WTC11 (cell line): ENCODE results near the gene GLTPD2. TPM values are rescaled to one million over a fixed set of nuclear protein-coding genes. Genes with fewer than 3 reads are reported as not detected.

ENCODE experiments used
- ATAC-seq: fragments of 200-7000 bp; cut with Tn5 transposase; 2 replicates; pipeline ENCODE4 v1.10.0; 2021; ENCODE audit warnings: mild to moderate bottlenecking, moderate library complexity
- CTCF ChIA-PET: fragments of 300-600 bp; sonication (Branson Sonifier 250); formaldehyde crosslinking; loops from one replicate; lab custom pipeline; 2021; ENCODE audit warnings: antibody characterized with exemption; lab: Charles Lee
- POLR2A ChIA-PET: fragments of 350-600 bp; sonication (Branson Sonifier 250); formaldehyde crosslinking; loops from one replicate; lab custom pipeline; 2021; ENCODE audit warnings: antibody characterized with exemption; lab: Charles Lee
- DNase-seq: peaks from one replicate; pipeline ENCODE4 v3.0.0; 2021; ENCODE audit warnings: low spot score
- H3K27ac Mint-ChIP-seq: 2 replicates; pipeline ENCODE4 v1.8.0; 2021; ENCODE audit warnings: mixed read lengths
- H3K27me3 Mint-ChIP-seq: 2 replicates; pipeline ENCODE4 v1.8.0; 2021; ENCODE audit warnings: low read depth, mild to moderate bottlenecking, moderate library complexity, mixed read lengths
- H3K36me3 Mint-ChIP-seq: 2 replicates; pipeline ENCODE4 v1.8.0; 2021; ENCODE audit warnings: mixed read lengths
- H3K4me1 Mint-ChIP-seq: 2 replicates; pipeline ENCODE4 v1.8.0; 2022; ENCODE audit warnings: mixed read lengths
- H3K4me3 Mint-ChIP-seq: 2 replicates; pipeline ENCODE4 v1.8.0; 2021; ENCODE audit warnings: mild to moderate bottlenecking, moderate library complexity, mixed read lengths
- H3K9me3 Mint-ChIP-seq: 2 replicates; pipeline ENCODE4 v1.8.0; 2021; ENCODE audit warnings: mixed read lengths
- AFF4 ChIP-seq: sonication (generic); formaldehyde crosslinking; IDR thresholded peaks from 2 replicates; pipeline ENCODE4 v1.8.1; 2023; ENCODE audit warnings: mild to moderate bottlenecking, missing genetic modification reagents, borderline replicate concordance
- ATF1 ChIP-seq: sonication (generic); formaldehyde crosslinking; IDR thresholded peaks from 2 replicates; pipeline ENCODE4 v1.8.1; 2023; ENCODE audit warnings: mild to moderate bottlenecking, moderate library complexity, missing genetic modification reagents
- ATF3 ChIP-seq: sonication (generic); formaldehyde crosslinking; conservative IDR thresholded peaks from 2 replicates; pipeline ENCODE4 v1.8.1; 2022; ENCODE audit warnings: mild to moderate bottlenecking, missing genetic modification reagents
- E2F1 ChIP-seq: sonication (generic); formaldehyde crosslinking; IDR thresholded peaks from 2 replicates; pipeline ENCODE4 v1.8.0; 2022; ENCODE audit warnings: mild to moderate bottlenecking, missing genetic modification reagents
- E2F5 ChIP-seq: sonication (generic); formaldehyde crosslinking; IDR thresholded peaks from 2 replicates; pipeline ENCODE4 v1.8.1; 2022; ENCODE audit warnings: mild to moderate bottlenecking, moderate library complexity, missing genetic modification reagents
- FOXP4 ChIP-seq: sonication (generic); formaldehyde crosslinking; IDR thresholded peaks from 2 replicates; pipeline ENCODE4 v1.8.0; 2022; ENCODE audit warnings: mild to moderate bottlenecking, missing genetic modification reagents
- NR3C1 ChIP-seq: sonication (generic); formaldehyde crosslinking; conservative IDR thresholded peaks from 2 replicates; pipeline ENCODE4 v1.8.1; 2023; ENCODE audit warnings: low read depth, mild to moderate bottlenecking, missing genetic modification reagents
- RORB ChIP-seq: fragments of 250-450 bp; sonication (Bioruptor Pico); IDR thresholded peaks from 2 replicates; pipeline ENCODE4 v1.9.0; 2021; ENCODE audit warnings: mild to moderate bottlenecking
- SP1 ChIP-seq: sonication (generic); formaldehyde crosslinking; conservative IDR thresholded peaks from 2 replicates; pipeline ENCODE4 v1.8.1; 2022; ENCODE audit warnings: missing genetic modification reagents
- TP53 ChIP-seq: sonication (generic); formaldehyde crosslinking; IDR thresholded peaks from 2 replicates; pipeline ENCODE4 v1.8.1; 2023; ENCODE audit warnings: mild to moderate bottlenecking, missing genetic modification reagents
- ZBTB21 ChIP-seq: sonication (generic); formaldehyde crosslinking; IDR thresholded peaks from 2 replicates; pipeline ENCODE4 v1.8.1; 2023; ENCODE audit warnings: mild to moderate bottlenecking, missing genetic modification reagents, borderline replicate concordance
- ZNF317 ChIP-seq: sonication (generic); formaldehyde crosslinking; IDR thresholded peaks from 2 replicates; pipeline ENCODE4 v1.8.1; 2023; ENCODE audit warnings: low read depth, mild to moderate bottlenecking, moderate library complexity, missing genetic modification reagents, borderline replicate concordance
- ZNF416 ChIP-seq: fragments of 250-450 bp; sonication (Bioruptor Pico); IDR thresholded peaks from 2 replicates; pipeline ENCODE4 v1.9.0; 2021; ENCODE audit warnings: mild to moderate bottlenecking, inconsistent platforms
- ZNF423 ChIP-seq: fragments of 250-450 bp; sonication (Bioruptor Pico); IDR thresholded peaks from 2 replicates; pipeline ENCODE4 v2.1.2; 2022; ENCODE audit warnings: mild to moderate bottlenecking, moderate library complexity
- total RNA-seq: library from RNA; stranded (reverse); gene quantifications from 3 replicates; pipeline ENCODE4 v1.2.3, GENCODE V29; 2021

GLTPD2 gene
- total RNA-seq, 1 experiment from 2014 or later: not detected

- ATAC-seq: no peak
- Mint-ChIP-seq H3K9me3 (no peaks in the 10 kb centered on the region), H3K4me1 (peaks cover 5% of the 10 kb centered on the region; the same call in 1 of the 2 replicates), H3K27me3 (peaks cover 4% of the 10 kb centered on the region; the same call in 1 of the 2 replicates), H3K4me3 (no peak within 1 kb of the TSS), H3K36me3 (peaks cover 15% of the 10 kb centered on the region), H3K27ac (0 out of 2 replicates have a peak within 1 kb of the TSS, but pooled peaks have one; percentile 48)
- POLR2A ChIA-PET: no interaction called here
- CTCF ChIA-PET: no interaction called here
- TF ChIP-seq RORB (CRISPR knock-in tag) (no peak), SP1 (CRISPR knock-in tag) (no peak), ZBTB21 (CRISPR knock-in tag) (no peak), ZNF416 (no peak), AFF4 (no peak), ZNF317 (no peak), E2F1 (no peak), ATF3 (no peak), FOXP4 (CRISPR knock-in tag) (no peak), E2F5 (CRISPR knock-in tag) (no peak), TP53 (CRISPR knock-in tag) (no peak), ATF1 (CRISPR knock-in tag) (no peak)
- no peak for DNase-seq
These were observed 13.5 kb downstream of the GLTPD2 start, which contains the start of gene C17orf114 for GRCh38 chr17:4802228-4802627. C17orf114 (minus strand) TSS chr17:4802328.

DNA sequence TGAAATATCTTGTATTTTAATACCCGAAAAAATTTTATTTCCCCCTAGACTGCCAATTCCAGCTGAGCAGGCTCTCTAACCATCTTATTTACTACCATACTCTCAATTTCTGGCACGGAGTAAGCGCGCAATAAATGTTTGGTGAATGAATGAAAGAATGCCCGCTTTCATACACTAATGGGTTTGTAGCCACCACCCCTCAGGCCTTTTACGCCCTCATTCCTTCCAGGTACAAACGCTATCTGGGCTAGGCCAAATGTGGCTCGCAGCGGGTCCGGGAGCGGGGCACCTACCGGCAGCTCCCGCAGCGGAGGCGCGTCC lies 17.7 kb downstream of the GLTPD2 start:
- H3K36me3 Mint-ChIP-seq: peaks cover 15% of the 10 kb centered on the region
- ATAC-seq: peak; percentile 13; the same call in 1 of the 2 replicates
- ChIA-PET CTCF (interaction anchor here (0.7 to 3.7 kb wide), 9 partner anchors 10 to 96 kb away, joined by 3 to 27 read pairs (median 5); partner anchors contain the start of genes ARRB2, GLTPD2, MED11 and PSMB6), POLR2A (interaction anchor here (1.6 kb wide), 1 partner anchor 16 kb away, joined by 12 read pairs; no protein-coding TSS in a partner anchor)
- H3K27ac Mint-ChIP-seq: no peak overlapping the region
- peaks cover 4% of the 10 kb centered on the region; the same call in 1 of the 2 replicates for H3K27me3 Mint-ChIP-seq
- no peak for TF ChIP-seq NR3C1 (CRISPR knock-in tag)
- TF ChIP-seq ZNF423 (CRISPR knock-in tag): 0 out of 2 replicates have a peak, but pooled peaks have one; percentile 50
- H3K4me3 Mint-ChIP-seq: peak overlapping the region; percentile 71
- H3K9me3 Mint-ChIP-seq: no peaks in the 10 kb centered on the region
- peak; percentile 28 for DNase-seq
- peaks cover 10% of the 10 kb centered on the region for H3K4me1 Mint-ChIP-seq
